ENCODE measurements around the gene PTPRA. TPM values are rescaled to one million over a fixed set of nuclear protein-coding genes. Genes with fewer than 3 reads are reported as not detected.

Gene PTPRA
- polyA plus RNA-seq, 3 donors from 2014 or later: 39.5 to 63.5 (median 60.0) TPM

DNA sequence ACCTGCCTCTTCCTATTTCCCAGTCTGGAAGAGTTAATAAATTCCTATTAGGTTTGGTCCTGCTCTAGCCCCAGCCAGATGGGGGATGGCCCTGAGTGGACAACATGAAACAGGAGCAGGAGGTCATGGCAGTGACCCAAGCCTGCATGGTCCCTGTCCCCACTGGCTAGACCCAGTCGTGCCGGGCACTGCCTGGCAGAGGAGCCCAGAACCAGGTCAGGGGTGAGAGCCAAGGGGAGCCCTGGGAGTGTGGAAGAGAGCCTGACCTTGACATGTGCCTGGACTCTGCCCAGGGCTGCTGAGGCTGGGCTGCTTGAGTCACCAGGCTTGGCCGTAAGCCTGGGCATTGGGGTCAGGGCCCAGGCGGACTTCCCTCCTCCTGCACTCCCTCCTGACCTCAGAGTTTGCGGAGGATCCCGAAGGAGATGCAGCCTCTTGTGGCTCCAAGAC is 207.7 kb downstream of the PTPRA start:
- DNase-seq: no peak
- Mint-ChIP-seq H3K4me1 (peaks cover 6 to 26% of the 10 kb centered on the region in 2 donors), H3K4me3 (no peak overlapping the region), H3K9me3 (no peaks in the 10 kb centered on the region), H3K27me3 (ENCODE audit: low read depth in 3 of 3) (peaks cover 18 to 29% (median 23%) of the 10 kb centered on the region in 3 donors), H3K27ac (no peak overlapping the region), H3K36me3 (peaks cover 0 to 5% (median 3%) of the 10 kb centered on the region in 3 donors)

DNA sequence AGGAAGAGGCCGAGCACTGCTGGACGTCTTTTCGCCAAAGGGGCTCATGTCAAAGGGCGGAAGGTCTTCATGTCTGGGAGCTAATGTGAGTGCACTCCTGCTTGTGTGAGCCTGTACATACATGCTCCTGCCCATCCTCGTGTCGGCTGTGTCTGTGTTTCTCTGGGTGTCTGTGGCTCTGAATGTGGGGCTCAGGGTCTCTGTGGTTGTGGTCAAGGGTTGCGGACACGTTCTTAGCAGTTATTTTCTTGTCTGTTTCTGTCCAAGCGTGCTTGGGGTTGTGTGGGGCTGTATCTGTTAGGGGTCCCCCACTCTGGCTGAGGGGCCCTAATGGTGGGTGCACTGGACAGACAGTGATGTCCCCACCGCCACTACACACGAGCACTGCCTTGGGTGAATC is 208.4 kb downstream of the PTPRA start:
- H3K4me1 Mint-ChIP-seq: peaks cover 6 to 25% of the 10 kb centered on the region in 2 donors
- no peak for DNase-seq
- no peak overlapping the region for H3K27ac Mint-ChIP-seq
- H3K36me3 Mint-ChIP-seq: peaks cover 0 to 5% (median 3%) of the 10 kb centered on the region in 3 donors
- H3K27me3 Mint-ChIP-seq (ENCODE audit: low read depth in 3 of 3): peaks cover 18 to 29% (median 22%) of the 10 kb centered on the region in 3 donors
- peak overlapping the region in 3 of 5 donors; percentile 9 to 53 (median 15) for H3K4me3 Mint-ChIP-seq
- H3K9me3 Mint-ChIP-seq: no peaks in the 10 kb centered on the region

DNA sequence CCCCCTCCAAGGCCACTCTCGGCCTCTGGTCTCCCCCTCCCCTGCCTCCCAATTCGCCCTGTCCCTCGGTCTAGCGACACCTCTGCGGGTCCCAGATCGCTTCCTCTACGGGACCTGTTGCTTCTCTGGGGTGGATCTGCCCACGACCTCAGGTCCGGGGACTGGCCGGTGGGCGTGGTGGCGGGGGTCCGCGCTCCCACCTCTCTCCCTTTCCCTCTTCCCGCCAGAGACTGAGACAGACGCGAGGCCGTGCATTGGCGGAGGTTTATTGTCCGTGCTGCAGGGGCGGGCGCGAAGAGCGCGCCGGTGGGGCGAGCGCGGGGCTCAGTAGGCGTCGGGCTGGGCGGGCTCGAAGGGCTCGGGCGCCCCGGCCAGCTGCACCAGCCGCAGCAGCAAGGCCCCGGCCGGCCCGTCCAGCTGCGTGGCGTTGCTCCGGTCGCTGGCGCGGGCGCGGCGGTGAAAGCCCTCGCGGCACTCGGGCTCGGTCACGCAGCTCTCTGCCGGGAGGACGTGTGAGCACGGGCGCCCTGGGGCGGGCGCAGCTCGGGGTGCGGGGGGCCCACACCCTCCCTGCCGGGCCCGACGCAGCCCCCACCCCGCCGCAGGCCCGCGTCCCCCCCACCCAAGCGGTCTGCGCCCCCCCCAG is 209.1 kb downstream of the PTPRA start:
- Mint-ChIP-seq H3K9me3 (no peaks in the 10 kb centered on the region), H3K4me1 (peaks cover 5 to 18% of the 10 kb centered on the region in 2 donors), H3K27me3 (ENCODE audit: low read depth in 3 of 3) (peaks cover 18 to 31% (median 19%) of the 10 kb centered on the region in 3 donors), H3K4me3 (peak overlapping the region; percentile 9 to 56 (median 47)), H3K36me3 (peaks cover 0 to 5% (median 3%) of the 10 kb centered on the region in 3 donors), H3K27ac (no peak overlapping the region)
- no peak for DNase-seq

DNA sequence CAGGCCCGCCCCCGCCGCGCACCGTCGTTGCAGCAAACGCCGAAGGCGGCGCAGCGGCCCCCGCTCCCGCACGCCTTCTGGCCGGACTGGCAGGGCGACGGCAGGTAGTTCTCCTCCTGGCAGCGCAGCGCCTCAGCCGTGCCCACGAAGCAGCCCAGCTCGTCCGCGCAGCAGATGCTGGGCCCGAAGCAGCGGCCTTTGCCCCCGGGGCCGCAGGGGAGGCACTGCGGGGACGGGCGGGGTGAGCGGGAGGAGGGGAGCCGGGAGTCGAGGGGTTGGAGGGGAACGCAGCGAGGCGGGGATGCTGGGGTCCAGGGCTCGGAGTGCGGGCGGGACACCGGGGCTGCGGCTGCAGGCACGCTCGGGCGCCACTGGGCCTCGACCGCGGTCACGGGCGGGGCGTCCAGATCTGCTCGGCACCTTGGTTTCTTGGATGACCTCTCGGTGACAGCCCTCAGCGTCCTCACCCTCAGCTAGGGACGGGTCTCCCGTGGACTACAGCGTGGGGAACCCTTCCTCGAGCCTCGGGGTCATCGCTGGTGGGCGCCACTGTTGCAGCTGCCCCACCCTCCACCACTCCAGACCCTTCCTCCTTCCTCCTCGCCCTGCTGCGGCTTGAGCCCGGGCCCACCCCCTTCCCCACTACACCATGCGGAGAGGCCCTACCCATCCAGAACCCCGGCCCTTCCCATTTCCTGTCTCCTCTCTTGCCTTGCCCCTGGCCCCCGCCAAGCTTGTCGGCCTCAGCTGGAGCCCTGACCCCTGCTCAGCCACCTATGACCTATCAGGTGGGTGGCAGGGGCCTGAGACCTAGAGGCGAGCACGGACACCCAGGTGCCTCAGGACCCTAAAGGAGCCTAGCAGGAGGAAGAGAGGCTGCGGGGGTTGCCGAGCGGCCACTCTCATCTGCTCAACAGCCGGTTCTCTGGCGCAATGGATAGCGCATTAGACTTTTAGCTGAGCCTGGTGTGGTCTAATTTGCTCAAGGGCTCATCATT is 210.0 kb downstream of the PTPRA start:
- peak overlapping the region in 3 of 5 donors; percentile 42 to 62 (median 46) for H3K4me3 Mint-ChIP-seq

DNA sequence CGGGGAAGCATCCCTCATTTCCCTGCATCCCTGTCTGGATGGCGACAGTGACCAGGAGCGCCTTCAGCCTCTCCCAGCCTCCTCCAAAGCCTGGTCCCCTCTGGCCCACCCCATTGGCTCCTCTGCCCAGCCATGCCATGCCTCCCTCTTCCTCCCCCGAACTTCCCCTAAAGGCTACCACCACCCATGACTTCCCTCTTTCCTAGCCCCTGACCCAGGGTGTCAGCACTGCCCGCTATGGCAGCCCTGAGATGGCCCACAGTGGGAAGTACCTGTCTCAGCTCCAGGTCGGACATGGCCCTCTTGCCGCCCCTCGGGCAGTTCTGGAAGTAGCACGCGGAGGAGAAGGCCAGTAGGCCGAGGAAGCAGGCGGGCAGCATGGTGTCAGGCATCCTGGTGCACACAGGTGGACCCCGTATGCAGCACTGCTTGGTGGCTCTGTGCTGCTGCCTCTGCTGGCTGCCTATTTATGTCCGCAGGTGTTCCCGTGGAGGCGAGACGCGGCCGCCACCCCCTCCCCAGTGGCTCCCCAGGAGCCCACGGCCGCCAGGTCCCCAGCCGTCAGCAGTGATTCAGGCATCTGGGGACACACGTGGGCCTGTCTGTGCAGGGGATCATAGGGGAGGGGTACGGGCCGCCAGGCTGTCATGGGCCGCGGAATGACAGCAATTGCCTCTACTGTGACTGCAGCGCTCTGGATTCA is 211.2 kb downstream of the PTPRA start, which contains the start of gene AVP:
Gene AVP (minus strand): TSS at position 442 of the 703 bp plus-strand sequence. CDS start 50 bp downstream, at position 392.
- H3K36me3 Mint-ChIP-seq: peaks cover 0 to 5% (median 0%) of the 10 kb centered on the region in 3 donors
- H3K9me3 Mint-ChIP-seq: no peaks in the 10 kb centered on the region
- H3K27ac Mint-ChIP-seq: no peak within 1 kb of the TSS
- peak within 1 kb of the TSS in 3 of 5 donors; percentile 42 to 62 (median 46) for H3K4me3 Mint-ChIP-seq
- H3K4me1 Mint-ChIP-seq: peaks cover 0 to 12% of the 10 kb centered on the region in 2 donors
- no peak for DNase-seq
- H3K27me3 Mint-ChIP-seq (ENCODE audit: low read depth in 3 of 3): peaks cover 13 to 29% (median 25%) of the 10 kb centered on the region in 3 donors

More for the DNA sequence above, 210.0 kb downstream of the PTPRA start:
- Mint-ChIP-seq H3K9me3 (no peaks in the 10 kb centered on the region), H3K4me1 (peaks cover 0 to 12% of the 10 kb centered on the region in 2 donors), H3K36me3 (peaks cover 0 to 5% (median 0%) of the 10 kb centered on the region in 3 donors), H3K27me3 (ENCODE audit: low read depth in 3 of 3) (peaks cover 13 to 32% (median 23%) of the 10 kb centered on the region in 3 donors), H3K27ac (no peak overlapping the region)
- no peak for DNase-seq

DNA sequence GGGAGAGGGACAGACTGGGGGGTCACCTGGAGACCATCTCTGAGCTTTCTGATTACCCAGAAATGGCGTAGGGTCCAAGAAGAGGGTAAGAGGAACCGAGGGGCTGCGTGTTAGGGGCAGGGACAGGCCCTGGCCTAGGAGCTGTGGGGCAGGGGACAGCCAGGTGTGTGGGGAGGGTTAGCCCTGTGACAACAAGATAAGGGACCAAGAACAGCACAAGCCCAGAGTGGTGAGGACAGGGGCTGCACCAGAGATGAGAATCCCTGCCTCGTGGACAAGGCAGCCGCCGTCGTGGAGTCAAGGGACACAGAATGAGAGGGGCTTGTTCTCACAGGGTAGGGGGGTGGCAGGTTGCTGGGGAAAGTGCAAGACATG is 211.7 kb downstream of the PTPRA start:
- no peaks in the 10 kb centered on the region for H3K9me3 Mint-ChIP-seq
- peaks cover 18 to 29% (median 28%) of the 10 kb centered on the region in 3 donors for H3K27me3 Mint-ChIP-seq (ENCODE audit: low read depth in 3 of 3)
- no peak for DNase-seq
- H3K4me3 Mint-ChIP-seq: no peak overlapping the region
- H3K4me1 Mint-ChIP-seq: peaks cover 0 to 12% of the 10 kb centered on the region in 2 donors
- H3K36me3 Mint-ChIP-seq: peaks cover 0 to 5% (median 0%) of the 10 kb centered on the region in 3 donors
- no peak overlapping the region for H3K27ac Mint-ChIP-seq

DNA sequence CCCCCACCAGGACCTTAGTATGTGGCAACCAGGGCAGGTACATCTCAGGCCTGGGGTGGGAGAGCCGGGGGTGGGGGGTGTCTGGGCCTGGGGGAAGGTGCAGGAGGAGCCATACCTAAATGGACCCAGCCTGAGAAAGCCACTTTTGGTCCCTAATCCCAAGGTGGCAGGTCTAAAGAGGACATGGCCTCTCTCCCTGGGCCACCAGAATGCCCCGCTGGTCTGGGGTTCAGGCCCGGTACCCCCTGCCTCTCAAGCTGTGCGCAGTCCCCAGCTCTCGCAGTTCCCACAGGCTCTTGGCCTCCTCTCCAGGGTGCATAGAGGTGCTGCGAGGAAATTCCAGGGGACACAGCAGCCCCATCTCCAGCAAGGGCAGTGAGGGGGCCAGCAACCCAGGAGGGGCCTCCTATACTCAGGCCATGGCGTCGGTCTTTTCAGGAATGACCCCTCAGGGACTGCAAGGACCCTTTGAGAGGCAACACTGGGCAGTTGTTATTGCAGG is 212.3 kb downstream of the PTPRA start:
- H3K4me1 Mint-ChIP-seq: peaks cover 0 to 12% of the 10 kb centered on the region in 2 donors
- DNase-seq: no peak
- H3K36me3 Mint-ChIP-seq: peaks cover 0 to 5% (median 0%) of the 10 kb centered on the region in 3 donors
- H3K27ac Mint-ChIP-seq: no peak overlapping the region
- H3K4me3 Mint-ChIP-seq: no peak overlapping the region
- H3K9me3 Mint-ChIP-seq: no peaks in the 10 kb centered on the region
- H3K27me3 Mint-ChIP-seq (ENCODE audit: low read depth in 3 of 3): peaks cover 14 to 32% (median 29%) of the 10 kb centered on the region in 3 donors

DNA sequence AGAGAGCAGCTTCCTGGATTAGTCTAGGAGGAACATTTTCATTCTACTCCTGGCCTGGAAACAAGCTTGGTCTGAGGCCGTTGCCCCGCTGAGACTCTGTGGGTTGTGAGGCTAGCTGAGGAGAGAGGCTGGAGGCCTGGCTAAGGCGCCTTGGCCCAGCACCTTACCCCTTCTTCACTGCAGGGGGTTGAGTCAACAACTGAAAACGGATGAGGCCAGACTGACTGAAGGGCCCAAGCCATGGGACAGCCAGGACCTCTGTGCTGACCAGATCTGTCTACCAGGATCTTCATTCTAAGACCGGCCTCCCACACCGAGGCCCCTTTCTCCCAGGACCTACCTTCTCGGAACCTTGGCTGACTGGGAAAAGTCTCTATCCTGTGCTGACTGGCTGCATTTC is 214.8 kb downstream of the PTPRA start:
- H3K4me3 Mint-ChIP-seq: no peak overlapping the region
- peaks cover 11 to 34% (median 33%) of the 10 kb centered on the region in 3 donors for H3K27me3 Mint-ChIP-seq (ENCODE audit: low read depth in 3 of 3)
- H3K36me3 Mint-ChIP-seq: no peaks in the 10 kb centered on the region
- H3K9me3 Mint-ChIP-seq: no peaks in the 10 kb centered on the region
- DNase-seq: no peak
- H3K4me1 Mint-ChIP-seq: peaks cover 6 to 13% of the 10 kb centered on the region in 2 donors
- H3K27ac Mint-ChIP-seq: peak overlapping the region in 1 of 6 donors; percentile 3

Other genes with a start within 250 kb of the PTPRA start
- gene NOP56, start 220.8 kb upstream of the PTPRA start, polyA plus RNA-seq: 10 to 100 TPM; 69.5 to 94.8 (median 71.2) TPM
- 100 to 1,000 TPM; 110 to 185 (median 133) TPM for gene IDH3B, start 209.3 kb upstream of the PTPRA start, polyA plus RNA-seq
- gene EBF4, start 180.7 kb upstream of the PTPRA start, polyA plus RNA-seq: 1 to 10 TPM; 1.3 to 1.8 (median 1.7) TPM
- 1 to 10 TPM in 1 of 3 donors, under 1 TPM in 1, not detected in 1; 0.74 to 1.2 TPM for gene CPXM1, start 72.9 kb upstream of the PTPRA start, polyA plus RNA-seq
- gene C20orf141, start 58.5 kb upstream of the PTPRA start, polyA plus RNA-seq: not detected
- not detected for gene TMEM239, start 57.1 kb upstream of the PTPRA start, polyA plus RNA-seq
- 10 to 100 TPM; 21.9 to 24.1 (median 23.4) TPM for gene PCED1A, start 32.8 kb upstream of the PTPRA start, polyA plus RNA-seq
- gene VPS16, start 32.7 kb upstream of the PTPRA start, polyA plus RNA-seq: 10 to 100 TPM; 61.8 to 81.3 (median 76.5) TPM
- not detected for gene GNRH2, start 170.1 kb downstream of the PTPRA start, polyA plus RNA-seq
- 10 to 100 TPM; 65.2 to 76.5 (median 70.7) TPM for gene MRPS26, start 172.6 kb downstream of the PTPRA start, polyA plus RNA-seq
- 1 to 10 TPM in 1 of 3 donors, not detected in 2; 1.1 TPM for gene OXT, start 198.1 kb downstream of the PTPRA start, polyA plus RNA-seq
- gene AVP, start 211.2 kb downstream of the PTPRA start, polyA plus RNA-seq: not detected

Measured in immature natural killer cell (primary cell).